Panc1 (cell line): ENCODE measurements around the gene SHISA9. TPM values are rescaled to one million over a fixed set of nuclear protein-coding genes. Genes with fewer than 3 reads are reported as not detected.

Experiments used
- ATAC-seq: fragments of 200-7000 bp; cut with Tn5 transposase; 2 replicates; pipeline ENCODE4 v1.9.1; 2020; ENCODE audit warnings: mild to moderate bottlenecking, moderate library complexity
- BruUV-seq: library from RNA; stranded (reverse); fragments of 400-500 nt; replicated peaks from 2 replicates; lab custom pipeline; 2021; lab: Mats Ljungman, UMichigan
- CTCF ChIA-PET: fragments of 300-600 bp; sonication (Branson Sonifier 250); formaldehyde crosslinking; loops from one replicate; lab custom pipeline; 2022; ENCODE audit warnings: antibody characterized with exemption; lab: Charles Lee
- POLR2A ChIA-PET: fragments of 300-600 bp; sonication (Branson Sonifier 250); formaldehyde crosslinking; loops from one replicate; lab custom pipeline; 2022; ENCODE audit warnings: antibody characterized with exemption; lab: Charles Lee
- DNase-seq: peaks from one replicate; pipeline ENCODE4 v3.0.0-alpha.2; 2010; ENCODE audit warnings: low read depth, low spot score
- H3K27ac ChIP-seq: 2 replicates; pipeline ENCODE4 v1.5.1; 2011; ENCODE audit warnings: mild to moderate bottlenecking, low read length, inconsistent platforms
- H3K27me3 ChIP-seq: fragments of 200-500 bp; sonication (Bioruptor generic); 2 replicates; pipeline ENCODE4 v1.6.0; 2014; ENCODE audit warnings: low read length, inconsistent platforms; ENCODE audit not compliant: control insufficient read depth, insufficient read depth
- H3K36me3 ChIP-seq: fragments of 200-500 bp; sonication (Bioruptor generic); 2 replicates; pipeline ENCODE4 v1.5.1; 2014; ENCODE audit warnings: inconsistent platforms, mild to moderate bottlenecking, low read length, moderate library complexity; ENCODE audit not compliant: control insufficient read depth, insufficient read depth
- H3K4me1 ChIP-seq: 2 replicates; pipeline ENCODE4 v1.5.1; 2011; ENCODE audit warnings: inconsistent platforms, mild to moderate bottlenecking, low read length, moderate library complexity; ENCODE audit not compliant: control insufficient read depth, insufficient read depth
- H3K4me3 ChIP-seq, 2 experiments: 2 replicates each; pipeline ENCODE4 v1.5.1; 2011 to 2012; ENCODE audit warnings: low read depth in 2 of 2, low read length in 2 of 2, mild to moderate bottlenecking in 2 of 2, inconsistent platforms in 1 of 2, moderate library complexity in 1 of 2
- H3K9me3 ChIP-seq: fragments of 200-500 bp; sonication (Bioruptor generic); 2 replicates; pipeline ENCODE4 v1.5.1; 2014; ENCODE audit warnings: low read depth, mild to moderate bottlenecking, inconsistent platforms, low read length, moderate library complexity; ENCODE audit not compliant: control insufficient read depth, insufficient read depth
- CTCF ChIP-seq: fragments of 450-650 bp; IDR thresholded peaks from 2 replicates; pipeline ENCODE4 v1.5.1; 2017; ENCODE audit warnings: mild to moderate bottlenecking
- POLR2AphosphoS5 ChIP-seq: IDR thresholded peaks from 2 replicates; pipeline ENCODE4 v1.6.1; 2012; ENCODE audit warnings: mild to moderate bottlenecking, low read depth, low read length, moderate library complexity
- REST ChIP-seq, 2 experiments: IDR thresholded peaks; 2 replicates each; pipeline ENCODE4 v1.6.1; 2011 to 2012; ENCODE audit warnings: low read depth in 2 of 2, control low read depth in 1 of 2, low read length in 1 of 2, mild to moderate bottlenecking in 1 of 2, moderate library complexity in 1 of 2; ENCODE audit not compliant: insufficient read depth in 1 of 2
- SIN3A ChIP-seq: IDR thresholded peaks from 2 replicates; pipeline ENCODE4 v1.6.1; 2012; ENCODE audit warnings: low read depth, mild to moderate bottlenecking, low read length, moderate library complexity, borderline replicate concordance; ENCODE audit not compliant: insufficient read depth
- TCF7L2 ChIP-seq: IDR thresholded peaks from 2 replicates; pipeline ENCODE4 v1.6.1; 2011; ENCODE audit warnings: mild to moderate bottlenecking, low read depth, low read length, inconsistent platforms
- in situ Hi-C: cut with HindIII; loops from 2 replicates; pipeline ENCODE4 v1.10.0; 2016; ENCODE audit warnings: low sequenced_read_pairs, low pct_unique_long_range_greater_than_20kb
- intact Hi-C: fragments of 100-400 bp; cut with micrococcal nuclease; formaldehyde crosslinking; loops from one replicate; pipeline ENCODE4 v1.10.0; 2022; ENCODE audit not compliant: unreplicated experiment
- total RNA-seq: library from RNA; stranded (reverse); gene quantifications from one replicate; pipeline ENCODE4 v1.2.1, GENCODE V29; 2021; ENCODE audit not compliant: unreplicated experiment

SHISA9 gene
- total RNA-seq, 1 experiment from 2014 or later = 0.10 TPM

- H3K27ac ChIP-seq = no peak overlapping the region
- H3K27me3 ChIP-seq = peaks cover 7% of the 10 kb centered on the region; the same call in 1 of the 2 replicates
- no peaks in the 10 kb centered on the region for H3K9me3 ChIP-seq
- ATAC-seq (no peak; the same call in 1 of the 2 replicates), DNase-seq (no peak)
- no TSS peak for BruUV-seq
- H3K36me3 ChIP-seq = no peaks in the 10 kb centered on the region
- in situ Hi-C loops (no loop called here), intact Hi-C loops (no loop called here)
- no peaks in the 10 kb centered on the region; the same call in 1 of the 2 replicates for H3K4me1 ChIP-seq
- ChIA-PET POLR2A (no interaction called here), CTCF (no interaction called here)
- TF ChIP-seq TCF7L2 (no peak), SIN3A (no peak), REST (IDR thresholded peaks at IDR 0.05; ENCODE audit: insufficient read depth in 1 of 2, low read depth in 2 of 2, low read length in 1 of 2) (no peak), POLR2AphosphoS5 (no peak), CTCF (no peak; the same call in 1 of the 2 replicates)
- no peak overlapping the region for H3K4me3 ChIP-seq
Observed at GRCh38 chr16:12907670-12908233, 6.4 kb downstream of the SHISA9 start.

- ChIA-PET POLR2A (no interaction called here), CTCF (no interaction called here)
- no peaks in the 10 kb centered on the region for H3K9me3 ChIP-seq
- in situ Hi-C loops (no loop called here), intact Hi-C loops (no loop called here)
- no peaks in the 10 kb centered on the region for H3K36me3 ChIP-seq
- H3K27ac ChIP-seq = no peak overlapping the region
- no peaks in the 10 kb centered on the region for H3K27me3 ChIP-seq
- no TSS peak for BruUV-seq
- TF ChIP-seq SIN3A (no peak), REST (IDR thresholded peaks at IDR 0.05; ENCODE audit: insufficient read depth in 1 of 2, low read depth in 2 of 2, low read length in 1 of 2) (no peak), TCF7L2 (no peak), POLR2AphosphoS5 (no peak), CTCF (no peak)
- H3K4me3 ChIP-seq = no peak overlapping the region
- ATAC-seq = no peak
- H3K4me1 ChIP-seq = no peaks in the 10 kb centered on the region
- DNase-seq = no peak
Observed at GRCh38 chr16:12917246-12917645, 15.8 kb downstream of the SHISA9 start.
